Breast epithelium (tissue), 4 donors: ENCODE data around the gene TRAF7. TPM values are rescaled to one million over a fixed set of nuclear protein-coding genes. Genes with fewer than 3 reads are reported as not detected.
"Not testable (repeated sequence)": the region's sequence is repeated elsewhere in the genome, so short reads cannot be mapped to it uniquely, and the experiment has no call there.

Experiments used
- DNase-seq, 2 donors: peaks; one replicate each; pipeline ENCODE4 v3.0.0-alpha.2; 2019; ENCODE audit warnings: low spot score in 2 of 2
- H3K27ac ChIP-seq, 2 donors: fragments of 200-600 bp; sonication (generic) in 1 of 2; one replicate each; pipeline ENCODE4 v1.5.1; 2016 to 2019; ENCODE audit warnings: mild to moderate bottlenecking in 1 of 2
- H3K27me3 ChIP-seq, 2 donors: fragments of 200-600 bp; sonication (generic) in 1 of 2; one replicate each; pipeline versions ENCODE4 v1.5.1 to v1.6.0; 2017 to 2019; ENCODE audit warnings: control low read depth in 1 of 2, mild to moderate bottlenecking in 1 of 2
- H3K36me3 ChIP-seq: fragments of 200-600 bp; one replicate; pipeline ENCODE4 v1.5.1; 2019
- H3K4me1 ChIP-seq, 2 donors: fragments of 200-600 bp; sonication (generic); one replicate each; pipeline ENCODE4 v1.5.1; 2016 to 2019; ENCODE audit warnings: control low read depth in 1 of 2
- H3K4me3 ChIP-seq, 3 donors: fragments of 200-600 bp; sonication (generic); 1 replicate in 2 of 3; 2 replicates in 1 of 3; pipeline ENCODE4 v1.5.1; 2016 to 2019; ENCODE audit warnings: mild to moderate bottlenecking in 3 of 3, moderate library complexity in 2 of 3
- H3K9me3 ChIP-seq, 2 donors: fragments of 200-600 bp; sonication (generic) in 1 of 2; one replicate each; pipeline ENCODE4 v1.5.1; 2016 to 2019; ENCODE audit warnings: control low read depth in 1 of 2
- CTCF ChIP-seq, 3 donors: fragments of 450-650 bp; IDR thresholded peaks; one replicate each; pipeline ENCODE4 v1.5.1; 2016 to 2017; ENCODE audit warnings: antibody characterized with exemption in 3 of 3, mild to moderate bottlenecking in 3 of 3, moderate library complexity in 3 of 3
- POLR2A ChIP-seq: fragments of 450-650 bp; IDR thresholded peaks from one replicate; pipeline ENCODE4 v1.6.1; 2016; ENCODE audit warnings: antibody characterized with exemption, mild to moderate bottlenecking, moderate library complexity
- POLR2AphosphoS5 ChIP-seq, 3 donors: sonication (generic); formaldehyde crosslinking; IDR thresholded peaks; one replicate each; pipeline ENCODE4 v1.6.1; 2017; ENCODE audit warnings: antibody characterized with exemption in 3 of 3
- intact Hi-C: fragments of 100-400 bp; cut with DNase I; formaldehyde crosslinking; loops from one replicate; pipeline ENCODE4 v1.15.1; 2023; ENCODE audit warnings: low total_unique reads
- total RNA-seq, 3 donors: library from RNA; depleted of rRNA; stranded (reverse); fragments of >200 nt; gene quantifications; one replicate each; pipeline ENCODE4 v1.1.0, GENCODE V29; 2016

Gene TRAF7
- total RNA-seq, 3 donors from 2014 or later = 28.4 to 35.4 (median 32.5) TPM

DNA sequence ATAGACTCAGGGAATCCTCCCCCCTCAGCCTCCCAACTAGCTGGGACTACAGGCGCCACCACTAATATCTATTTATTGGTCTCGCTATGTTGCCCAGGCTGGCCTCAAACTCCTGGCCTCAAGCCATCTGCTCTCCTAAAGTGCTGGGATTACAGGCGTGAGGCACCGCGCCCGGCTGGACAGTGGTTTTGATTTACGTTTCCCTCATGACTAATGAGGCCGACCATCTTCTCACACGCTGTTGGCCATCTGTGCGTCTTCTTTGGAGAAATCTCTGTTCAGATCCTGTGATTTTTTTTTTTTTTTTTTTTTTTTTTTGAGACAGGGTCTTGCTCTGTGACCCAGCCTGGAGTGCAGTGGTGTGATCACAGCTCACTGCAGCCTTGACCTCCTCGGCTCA is 26.3 kb upstream of the TRAF7 start:
- H3K27ac ChIP-seq, intact Hi-C loops, DNase-seq, H3K27me3 ChIP-seq, H3K36me3 ChIP-seq, H3K4me3 ChIP-seq, H3K9me3 ChIP-seq: not testable (repeated sequence)
- H3K4me1 ChIP-seq = peaks cover 21 to 24% of the 10 kb centered on the region in 2 donors

DNA sequence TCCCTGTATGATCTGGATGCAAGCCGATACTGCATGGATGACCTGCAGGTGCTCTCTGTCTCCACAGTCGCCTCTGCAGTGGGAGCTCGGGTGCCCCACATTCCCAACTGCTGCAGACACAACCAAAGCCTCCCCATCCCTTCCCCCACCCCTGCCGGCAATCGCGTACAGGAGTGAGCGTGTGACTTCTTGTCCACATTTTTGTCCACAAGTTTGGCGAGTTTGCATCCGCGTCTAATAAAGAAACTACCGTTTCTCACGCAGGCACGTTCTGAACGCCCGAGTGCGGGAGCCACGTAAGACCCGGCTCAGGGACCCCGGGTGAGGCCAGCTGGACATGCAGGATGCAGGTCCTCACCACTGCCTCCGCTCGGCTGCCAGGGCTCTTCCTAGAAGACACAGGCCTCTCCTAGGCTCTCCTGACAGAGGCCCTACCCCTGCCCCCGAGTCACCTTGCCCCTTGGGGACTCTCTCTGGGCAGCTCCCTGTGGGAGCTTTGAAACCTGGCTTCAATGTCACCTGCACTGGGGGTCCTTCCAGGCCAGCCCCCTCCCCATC is 25.6 kb upstream of the TRAF7 start:
- not testable (repeated sequence) for H3K9me3 ChIP-seq, DNase-seq, H3K36me3 ChIP-seq, H3K27me3 ChIP-seq
- Histone ChIP-seq H3K4me3 (peak overlapping the region in 1 of 3 donors; percentile 43), H3K4me1 (peaks cover 15 to 19% of the 10 kb centered on the region in 2 donors), H3K27ac (peak overlapping the region; percentile 38 to 45)
- intact Hi-C loops = loop anchor here (10.0 kb wide), 1 partner anchor 175 kb away; the partner anchor contains the start of genes NDUFB10 and RPL3L

- intact Hi-C loops = loop anchor here (10.0 kb wide), 1 partner anchor 179 kb away; the partner anchor contains the start of genes NDUFB10 and RPL3L
- Histone ChIP-seq H3K27ac (peak overlapping the region in 1 of 2 donors; percentile 77), H3K4me3 (peak overlapping the region; percentile 23 to 51 (median 24))
- DNase-seq, H3K4me1 ChIP-seq, H3K27me3 ChIP-seq, H3K9me3 ChIP-seq, H3K36me3 ChIP-seq: not testable (repeated sequence)
These were observed 21.8 kb upstream of the TRAF7 start for GRCh38 chr16:2133797-2134196.

GRCh38 chr16:2135071-2135470 is 20.5 kb upstream of the TRAF7 start:
- peak overlapping the region; percentile 69 to 88 for H3K27ac ChIP-seq
- H3K4me1 ChIP-seq, H3K27me3 ChIP-seq, DNase-seq, H3K36me3 ChIP-seq, H3K9me3 ChIP-seq: not testable (repeated sequence)
- intact Hi-C loops = loop anchor here (10.0 kb wide), 1 partner anchor 180 kb away; the partner anchor contains the start of genes NDUFB10 and RPL3L
- H3K4me3 ChIP-seq = peak overlapping the region; percentile 46 to 74 (median 58)

- not testable (repeated sequence) for H3K36me3 ChIP-seq, H3K4me1 ChIP-seq, H3K9me3 ChIP-seq, H3K27me3 ChIP-seq
- peak; percentile 98 for DNase-seq
- peak within 1 kb of the TSS; percentile 69 to 88 for H3K27ac ChIP-seq
- intact Hi-C loops = loop anchor here (10.0 kb wide), 1 partner anchor 181 kb away; the partner anchor contains the start of genes NDUFB10 and RPL3L
- TF ChIP-seq POLR2AphosphoS5 (IDR thresholded peaks at IDR 0.05) = peak in 2 of 3 donors; percentile 40 to 48
- peak within 1 kb of the TSS; percentile 46 to 74 (median 58) for H3K4me3 ChIP-seq
These were observed 19.7 kb upstream of the TRAF7 start, which contains the start of gene PKD1 for GRCh38 chr16:2135770-2136490. Gene PKD1 (minus strand): TSS chr16:2135898. CDS start chr16:2135689, 209 bp downstream.

DNA sequence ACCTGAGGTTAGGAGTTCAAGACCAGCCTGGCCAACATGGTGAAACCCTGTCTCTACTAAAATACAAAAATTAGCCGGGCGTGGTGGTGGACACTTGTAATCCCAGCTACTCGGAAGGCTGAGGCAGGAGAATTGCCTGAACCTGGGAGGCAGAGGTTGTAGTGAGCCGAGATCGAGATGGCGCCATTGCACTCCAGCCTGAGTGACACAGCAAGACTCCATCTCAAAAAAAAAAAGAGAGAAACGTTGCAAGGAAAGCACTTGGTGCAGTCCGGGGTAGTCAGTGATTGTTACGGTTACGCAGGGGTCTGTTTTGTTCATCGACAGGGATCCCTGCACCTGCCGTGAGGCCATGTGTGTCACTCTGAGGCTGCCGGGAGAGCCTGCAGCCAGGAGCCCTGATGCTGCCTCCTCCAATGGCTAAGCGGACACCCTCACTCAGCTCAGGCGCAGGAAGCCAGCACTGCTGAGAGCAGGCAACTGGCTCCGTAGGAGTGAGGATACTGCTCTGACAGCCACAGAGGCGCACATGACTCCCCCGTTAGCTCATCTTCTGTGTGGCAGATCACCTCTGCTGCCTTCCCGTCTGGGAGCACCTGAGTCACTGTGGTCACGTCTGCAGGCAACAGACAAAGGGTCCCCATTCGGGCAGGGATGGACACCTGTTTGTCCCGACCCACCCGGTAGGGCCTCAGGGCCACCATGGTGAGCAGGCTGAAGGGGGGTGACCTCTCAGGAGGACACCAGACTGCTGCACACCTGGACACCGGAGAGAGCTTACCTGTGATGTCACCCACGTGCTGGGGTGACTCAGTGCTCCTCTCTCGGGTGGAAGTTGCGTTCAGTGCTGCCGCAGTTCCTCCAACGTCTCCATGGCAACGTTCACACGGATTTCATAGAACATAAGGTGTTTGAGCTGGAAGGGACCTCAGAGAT is 12.4 kb upstream of the TRAF7 start:
- DNase-seq = no peak
- no peak overlapping the region for H3K4me3 ChIP-seq
- H3K27me3 ChIP-seq = no peaks in the 10 kb centered on the region
- H3K4me1 ChIP-seq = no peaks in the 10 kb centered on the region
- no peaks in the 10 kb centered on the region for H3K36me3 ChIP-seq
- TF ChIP-seq POLR2A (no peak), CTCF (IDR thresholded peaks at IDR 0.05) (no peak), POLR2AphosphoS5 (IDR thresholded peaks at IDR 0.05) (no peak)
- no peak overlapping the region for H3K27ac ChIP-seq
- H3K9me3 ChIP-seq = no peaks in the 10 kb centered on the region
- intact Hi-C loops = loop anchor here (5.0 kb wide), 1 partner anchor 116 kb away; the partner anchor contains the start of gene NHERF2

DNA sequence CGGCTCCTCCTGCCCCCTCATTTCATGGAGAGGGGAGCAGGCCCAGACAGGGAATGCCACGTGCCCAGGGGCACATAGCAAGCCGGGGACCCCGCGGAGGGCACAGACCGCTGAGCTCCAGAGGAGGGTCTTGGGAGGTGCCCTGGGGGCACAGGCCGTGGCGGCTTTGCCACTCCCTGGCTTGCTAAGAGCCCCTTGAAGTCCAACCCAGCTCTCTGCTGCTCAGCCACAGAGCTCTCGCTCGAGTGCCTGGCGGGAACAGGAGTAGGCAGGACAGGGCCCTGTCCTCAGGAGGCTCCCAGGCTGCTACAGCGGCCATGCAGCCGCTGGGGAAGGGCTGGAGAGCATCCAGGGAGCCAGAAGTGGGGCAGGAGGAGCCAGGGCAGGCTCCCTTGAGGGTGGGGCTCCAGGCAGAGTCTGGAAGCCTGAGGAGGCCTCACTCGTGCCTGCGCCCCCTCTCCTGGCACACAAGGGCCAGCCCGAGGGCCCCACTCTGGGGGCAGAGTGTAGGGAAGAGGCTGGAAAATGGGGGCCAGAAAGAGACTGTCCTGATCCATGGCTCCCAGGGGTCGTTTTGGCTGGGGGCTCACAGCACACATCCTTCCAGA is 11.6 kb upstream of the TRAF7 start:
- peaks cover 0 to 1% of the 10 kb centered on the region in 2 donors for H3K4me1 ChIP-seq
- intact Hi-C loops = loop anchor here (5.0 kb wide), 1 partner anchor 117 kb away; the partner anchor contains the start of gene NHERF2
- TF ChIP-seq CTCF (IDR thresholded peaks at IDR 0.05) = no peak
- no peak for TF ChIP-seq POLR2AphosphoS5 (IDR thresholded peaks at IDR 0.05)
- TF ChIP-seq POLR2A = no peak

More for the DNA sequence above, 11.6 kb upstream of the TRAF7 start:
- Histone ChIP-seq H3K36me3 (no peaks in the 10 kb centered on the region), H3K9me3 (no peaks in the 10 kb centered on the region), H3K27me3 (no peaks in the 10 kb centered on the region), H3K4me3 (no peak overlapping the region), H3K27ac (no peak overlapping the region)
- DNase-seq = no peak
